HG03520 (cell line): ENCODE results near the gene PROM1.

Experiments used
- ATAC-seq: cut with Tn5 transposase; IDR thresholded peaks from one replicate; pipeline ENCODE4 v1.9.1; 2021; ENCODE audit warnings: mild to moderate bottlenecking, moderate library complexity; ENCODE audit not compliant: unreplicated experiment

The PROM1 gene

GRCh38 chr4:16066586-16067128 lies 17.2 kb downstream of the PROM1 start:
- ATAC-seq = no peak

- no peak for ATAC-seq
Measured at GRCh38 chr4:16065066-16065465, 18.8 kb downstream of the PROM1 start.

- no peak for ATAC-seq
Measured at GRCh38 chr4:16062601-16063000, 21.2 kb downstream of the PROM1 start.

GRCh38 chr4:16056681-16057385 lies 27.0 kb downstream of the PROM1 start:
- no peak for ATAC-seq

- no peak for ATAC-seq
Measured at GRCh38 chr4:16055873-16056272, 27.9 kb downstream of the PROM1 start.

- no peak for ATAC-seq
Measured at GRCh38 chr4:16055471-16055870, 28.4 kb downstream of the PROM1 start.

GRCh38 chr4:16052939-16053338 lies 30.9 kb downstream of the PROM1 start:
- no peak for ATAC-seq

GRCh38 chr4:16051980-16052379 lies 31.8 kb downstream of the PROM1 start:
- ATAC-seq = no peak

GRCh38 chr4:16051132-16051531 lies 32.7 kb downstream of the PROM1 start:
- ATAC-seq = no peak

- no peak for ATAC-seq
Measured at GRCh38 chr4:16050669-16051068, 33.2 kb downstream of the PROM1 start.

- ATAC-seq = no peak
Measured at GRCh38 chr4:16048619-16049419, 35.0 kb downstream of the PROM1 start.

GRCh38 chr4:16045687-16046086 lies 38.1 kb downstream of the PROM1 start:
- ATAC-seq = no peak

GRCh38 chr4:16043642-16044498 lies 40.0 kb downstream of the PROM1 start:
- ATAC-seq = no peak

GRCh38 chr4:16039139-16039538 lies 44.7 kb downstream of the PROM1 start:
- ATAC-seq = no peak

GRCh38 chr4:16037901-16038300 lies 45.9 kb downstream of the PROM1 start:
- ATAC-seq = no peak

- no peak for ATAC-seq
Measured at GRCh38 chr4:16035843-16036242, 48.0 kb downstream of the PROM1 start.

GRCh38 chr4:16034010-16034748 lies 49.6 kb downstream of the PROM1 start:
- ATAC-seq = no peak

- ATAC-seq = no peak
Measured at GRCh38 chr4:16032396-16032770, 51.4 kb downstream of the PROM1 start.

GRCh38 chr4:16031546-16032395 lies 52.1 kb downstream of the PROM1 start:
- ATAC-seq = no peak

- ATAC-seq = no peak
Measured at GRCh38 chr4:16029886-16030285, 53.9 kb downstream of the PROM1 start.
